ENCODE measurements around the gene ZNF444.

The ZNF444 gene

DNA sequence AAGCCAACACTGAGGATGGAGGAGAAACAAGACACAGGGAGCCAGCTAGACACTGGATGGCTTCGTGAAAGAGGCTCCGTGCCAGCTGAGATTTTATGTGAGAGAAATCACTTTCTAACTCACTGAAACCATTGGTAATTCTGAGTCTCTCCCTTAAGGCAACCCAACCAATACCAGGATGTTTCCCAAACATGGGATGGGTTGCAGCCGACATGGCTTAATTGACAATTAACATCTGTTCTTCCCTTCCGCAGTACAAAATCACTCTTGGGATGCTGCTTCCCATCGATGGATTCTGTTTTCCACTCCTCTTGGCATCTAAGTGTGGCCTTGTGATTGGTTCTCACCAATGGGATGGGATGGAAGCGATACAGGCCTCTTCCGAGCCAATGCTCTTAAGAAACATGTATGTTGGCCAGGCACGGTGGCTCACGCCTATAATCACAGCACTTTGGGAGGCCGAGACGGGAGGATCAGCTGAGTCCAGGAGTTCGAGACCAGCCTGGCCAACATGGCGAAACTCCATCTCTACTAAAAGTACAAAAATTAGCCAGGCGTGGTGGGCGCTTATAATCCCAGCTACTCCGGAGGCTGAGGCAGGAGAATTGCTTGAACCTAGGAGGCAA is 17.7 kb upstream of the ZNF444 start:
- DNase-seq = no peak

- no peak for DNase-seq
These were observed 16.5 kb upstream of the ZNF444 start for GRCh38 chr19:56124578-56124977.

- DNase-seq = no peak
These were observed 15.1 kb upstream of the ZNF444 start for GRCh38 chr19:56125806-56126590.

GRCh38 chr19:56126983-56127780 is 13.9 kb upstream of the ZNF444 start:
- no peak for DNase-seq

- no peak for DNase-seq
These were observed 11.1 kb upstream of the ZNF444 start for GRCh38 chr19:56130006-56130405.

GRCh38 chr19:56131651-56132050 is 9.4 kb upstream of the ZNF444 start:
- DNase-seq = no peak

DNA sequence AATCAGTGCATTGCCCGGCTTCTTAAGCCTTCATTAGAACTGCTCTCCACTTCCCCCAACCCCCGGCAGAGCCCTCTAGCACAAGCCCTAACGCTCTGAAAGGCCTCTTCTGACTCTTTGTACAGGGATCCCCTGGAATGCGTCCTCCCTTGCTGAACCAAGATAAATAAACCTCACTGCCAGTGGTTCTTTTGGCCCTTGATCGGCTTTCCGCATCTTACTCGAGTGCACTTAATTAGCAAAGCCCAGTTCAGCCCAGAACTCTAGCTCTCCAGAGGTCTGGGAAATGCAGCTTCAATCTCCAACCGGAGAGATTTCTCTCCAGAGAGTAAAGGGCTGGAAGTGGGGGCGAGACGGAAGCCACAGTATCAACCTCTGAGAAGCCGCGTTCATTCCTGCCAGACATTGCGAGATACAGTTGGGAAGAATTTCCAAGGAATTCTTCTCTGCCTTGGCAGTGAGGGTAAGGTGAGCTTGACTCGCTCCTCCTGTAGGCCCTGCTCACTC is 8.7 kb upstream of the ZNF444 start:
- no peak for DNase-seq

DNA sequence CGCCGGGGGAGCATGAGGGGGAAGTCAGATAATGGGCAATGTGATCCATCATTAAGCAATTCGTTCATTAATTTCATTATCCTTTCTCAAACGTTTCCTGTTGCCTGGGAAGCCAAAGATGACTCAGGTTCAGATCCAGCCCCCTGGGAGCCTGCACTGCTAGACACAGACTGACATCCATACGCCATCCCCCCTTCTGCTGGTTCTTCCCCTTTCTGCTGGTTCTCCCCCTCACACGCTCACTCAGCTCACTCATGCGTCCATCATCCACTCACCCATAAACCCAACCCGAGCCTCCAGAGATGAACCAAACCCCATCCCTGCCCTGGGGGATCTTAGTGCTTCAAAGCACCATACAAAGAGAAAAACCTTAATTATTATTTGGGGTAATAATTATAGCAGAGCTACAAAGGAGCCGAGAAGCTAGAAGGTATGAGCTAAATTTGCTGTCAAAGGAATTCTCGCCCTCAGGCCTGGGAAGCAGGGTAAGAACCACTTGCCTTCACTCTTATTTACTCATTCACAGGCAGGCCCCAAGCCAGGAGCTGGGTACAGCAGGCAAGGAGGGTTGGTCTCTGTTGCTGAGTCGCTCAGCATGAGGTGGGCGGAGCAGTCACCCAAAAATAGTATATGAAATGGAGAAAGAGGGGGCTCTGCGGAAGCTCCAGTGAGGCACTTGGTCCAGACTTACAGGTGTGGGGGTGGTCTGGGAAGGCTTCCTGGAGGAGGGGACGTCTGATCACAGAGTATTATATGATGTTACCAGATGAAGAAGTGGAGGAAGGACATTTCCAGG is 7.0 kb upstream of the ZNF444 start:
- peak; percentile 32 for DNase-seq

GRCh38 chr19:56134654-56134921 is 6.5 kb upstream of the ZNF444 start:
- DNase-seq = no peak

DNA sequence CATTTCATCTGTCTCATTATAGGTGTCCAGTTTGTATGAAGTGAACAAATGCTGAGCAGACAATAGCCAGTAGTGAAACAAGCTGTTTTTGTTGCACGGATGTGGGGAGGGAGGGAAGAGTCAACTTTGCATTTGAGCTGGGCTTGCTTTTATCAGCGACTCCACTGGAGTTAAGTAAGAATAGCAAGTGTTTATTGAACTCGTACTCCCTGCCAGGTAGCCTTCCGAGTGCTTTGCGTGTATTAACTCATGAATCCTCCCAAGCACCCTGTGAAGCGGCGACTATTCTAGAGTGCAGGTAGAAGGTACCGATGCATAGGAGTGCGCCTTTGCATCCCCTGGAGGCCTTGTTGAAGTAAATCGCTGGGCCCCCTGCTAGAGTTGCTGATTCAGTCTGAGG is 4.7 kb upstream of the ZNF444 start:
- no peak for DNase-seq

- DNase-seq = no peak
These were observed 3.7 kb upstream of the ZNF444 start for GRCh38 chr19:56137405-56137804.

GRCh38 chr19:56138069-56138468 is 3.0 kb upstream of the ZNF444 start:
- no peak for DNase-seq

GRCh38 chr19:56139847-56140582 is 1.1 kb upstream of the ZNF444 start:
- no peak for DNase-seq

GRCh38 chr19:56141417-56141993 is 418 bp downstream of the ZNF444 start:
- no peak for DNase-seq

DNA sequence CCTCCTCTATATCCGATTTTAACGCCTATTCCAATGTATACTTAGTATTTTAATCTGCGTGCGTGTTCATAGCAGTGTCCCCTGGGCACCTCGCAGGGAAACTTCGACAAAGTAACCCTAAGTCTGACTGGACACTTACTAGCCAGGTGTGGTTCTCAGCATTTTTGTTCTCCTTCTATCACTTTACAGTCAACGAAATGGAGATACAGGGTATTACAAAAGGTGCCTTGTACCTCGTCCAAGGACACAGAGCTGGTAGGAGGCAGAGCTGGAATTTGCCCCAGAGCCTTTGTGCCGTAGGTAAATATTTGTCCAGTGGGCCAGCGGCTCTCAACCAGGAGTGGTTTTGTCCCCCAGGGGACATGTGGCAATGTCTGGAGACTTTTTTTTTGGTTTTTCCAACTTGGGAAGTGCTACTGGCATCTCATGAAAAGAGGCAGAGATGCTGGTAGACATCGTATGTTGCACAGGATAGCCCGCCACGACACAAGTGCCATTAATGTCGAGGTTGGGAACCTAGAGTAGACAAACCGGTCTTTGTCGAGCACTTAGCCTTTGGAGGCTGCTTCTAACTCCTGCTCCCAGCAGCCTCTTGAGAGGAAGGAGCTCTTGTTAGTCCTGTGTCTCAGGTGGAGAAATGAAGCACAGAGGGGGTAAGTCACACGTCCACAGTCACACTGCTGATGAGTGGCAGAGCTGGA is 1.1 kb downstream of the ZNF444 start:
- DNase-seq = no peak

DNA sequence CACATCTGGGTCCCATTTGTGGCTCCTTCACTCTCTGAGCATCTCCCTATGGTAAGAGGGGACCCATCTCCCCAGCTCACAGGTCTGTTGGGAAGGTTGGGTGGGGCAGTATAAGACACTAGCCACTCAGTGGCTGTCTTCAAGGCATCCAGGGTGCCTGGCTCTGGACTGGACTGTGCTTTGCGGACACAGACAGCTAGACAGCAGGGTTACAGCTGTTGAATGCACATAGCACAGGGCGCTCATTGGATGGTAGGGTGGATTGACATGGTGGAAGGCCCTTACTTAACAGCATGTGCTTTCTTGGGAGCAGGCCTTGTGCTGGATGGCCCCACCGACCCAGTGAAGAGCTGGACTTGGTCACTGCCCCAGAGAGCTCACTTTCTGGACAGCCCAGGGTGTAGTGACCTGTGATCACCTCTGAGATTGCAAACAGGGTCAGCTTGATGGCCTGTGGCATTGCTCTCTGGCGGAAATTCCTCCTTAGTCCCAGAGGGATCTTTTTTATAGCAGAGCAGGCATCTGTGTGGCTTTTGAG is 1.9 kb downstream of the ZNF444 start:
- no peak for DNase-seq

DNA sequence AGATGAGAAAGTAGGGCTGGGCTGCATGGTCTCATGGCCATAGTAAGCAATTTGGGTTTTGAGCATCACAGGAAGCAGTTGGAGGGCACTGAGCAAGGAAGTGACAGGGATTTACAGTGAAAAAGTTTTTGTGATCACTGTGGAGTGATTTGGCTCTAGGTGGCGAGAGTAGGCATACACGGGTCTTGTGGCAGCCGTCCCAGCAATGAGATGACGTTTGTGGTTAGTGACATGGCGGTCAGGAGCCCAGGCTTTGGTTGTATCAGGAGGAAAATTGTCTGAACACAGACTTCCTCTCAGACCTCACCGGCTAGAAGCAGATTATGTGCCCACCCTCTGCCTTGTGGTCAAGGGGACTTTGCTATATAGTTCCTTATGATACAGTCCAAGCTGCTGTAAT is 3.3 kb downstream of the ZNF444 start:
- no peak for DNase-seq

- no peak for DNase-seq
These were observed 3.7 kb downstream of the ZNF444 start for GRCh38 chr19:56144831-56145230.

- DNase-seq = no peak
These were observed 4.6 kb downstream of the ZNF444 start for GRCh38 chr19:56145698-56146097.

DNA sequence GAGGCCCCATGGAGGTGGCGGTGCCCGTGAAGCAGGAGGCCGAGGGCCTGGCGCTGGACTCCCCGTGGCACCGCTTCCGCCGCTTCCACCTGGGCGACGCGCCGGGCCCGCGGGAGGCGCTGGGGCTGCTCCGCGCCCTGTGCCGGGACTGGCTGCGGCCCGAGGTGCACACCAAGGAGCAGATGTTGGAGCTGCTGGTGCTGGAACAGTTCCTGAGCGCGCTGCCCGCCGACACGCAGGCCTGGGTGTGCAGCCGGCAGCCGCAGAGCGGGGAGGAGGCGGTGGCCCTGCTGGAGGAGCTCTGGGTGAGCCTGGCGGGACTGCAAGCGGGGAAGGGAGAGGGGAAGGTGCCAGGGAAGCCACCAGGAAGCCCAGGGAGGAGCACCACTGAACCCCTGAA is 5.8 kb downstream of the ZNF444 start:
- DNase-seq = no peak

- no peak for DNase-seq
These were observed 6.2 kb downstream of the ZNF444 start for GRCh38 chr19:56147307-56147706.

All from CD4-positive, alpha-beta T cell treated with Interleukin-15 for 1 hour (primary cell).